Fibroblast of lung (primary cell): Measurements from ENCODE around the gene TTC9B. TPM values are rescaled to one million over a fixed set of nuclear protein-coding genes. Genes with fewer than 3 reads are reported as not detected.

ENCODE experiments used
- DNase-seq, 2 donors: peaks; one replicate each; pipeline versions ENCODE4 v3.0.0 to v3.0.0-alpha.2; 2010; ENCODE audit warnings: low read depth in 2 of 2
- H2AFZ ChIP-seq: 2 replicates; pipeline ENCODE4 v1.5.1; 2012; ENCODE audit warnings: low read length, control low read depth, inconsistent platforms
- H3K27ac ChIP-seq: 2 replicates; pipeline ENCODE4 v1.5.1; 2011; ENCODE audit warnings: low read length, control low read depth; ENCODE audit not compliant: insufficient read depth
- H3K27me3 ChIP-seq: 2 replicates; pipeline ENCODE4 v1.5.1; 2011; ENCODE audit warnings: mild to moderate bottlenecking, low read length; ENCODE audit not compliant: control insufficient read depth, insufficient read depth
- H3K36me3 ChIP-seq: 2 replicates; pipeline ENCODE4 v1.5.1; 2011; ENCODE audit warnings: low read length; ENCODE audit not compliant: control insufficient read depth, insufficient read depth
- H3K4me1 ChIP-seq: 2 replicates; pipeline ENCODE4 v1.5.1; 2011; ENCODE audit warnings: low read length; ENCODE audit not compliant: control insufficient read depth, insufficient read depth; ENCODE audit errors: extremely low read depth
- H3K4me2 ChIP-seq: 2 replicates; pipeline ENCODE4 v1.5.1; 2011; ENCODE audit warnings: low read length, control low read depth; ENCODE audit not compliant: insufficient read depth; ENCODE audit errors: extremely low read depth
- H3K4me3 ChIP-seq, 4 experiments: fragments of 200-600 bp in 1 of 4; sonication (generic) in 1 of 4; replicated peaks in 1 of 4; 2 replicates each; pipeline ENCODE4 v1.5.1; 2011 to 2016; ENCODE audit warnings: low read length in 4 of 4, low read depth in 3 of 4, mild to moderate bottlenecking in 3 of 4, control low read depth in 2 of 4, inconsistent platforms in 1 of 4, mixed read lengths in 1 of 4; ENCODE audit not compliant: insufficient read depth in 1 of 4; ENCODE audit errors: control extremely low read depth in 1 of 4
- H3K79me2 ChIP-seq: 2 replicates; pipeline ENCODE4 v1.5.1; 2012; ENCODE audit warnings: mild to moderate bottlenecking, low read length, inconsistent platforms; ENCODE audit not compliant: control insufficient read depth, insufficient read depth
- H3K9ac ChIP-seq: 2 replicates; pipeline ENCODE4 v1.5.1; 2011; ENCODE audit warnings: mild to moderate bottlenecking, low read length, control low read depth; ENCODE audit not compliant: insufficient read depth
- H3K9me3 ChIP-seq: 2 replicates; pipeline ENCODE4 v1.5.1; 2012; ENCODE audit warnings: low read depth, low read length; ENCODE audit not compliant: control insufficient read depth, insufficient read depth
- H4K20me1 ChIP-seq: 2 replicates; pipeline ENCODE4 v1.5.1; 2011; ENCODE audit warnings: low read length; ENCODE audit not compliant: control insufficient read depth, insufficient read depth; ENCODE audit errors: extremely low read depth
- CTCF ChIP-seq, 2 donors: IDR thresholded peaks in 1 of 2; conservative IDR thresholded peaks in 1 of 2; 1 replicate in 1 of 2; 2 replicates in 1 of 2; pipeline ENCODE4 v1.5.1; 2011 to 2012; ENCODE audit warnings: low read length in 2 of 2, control low read depth in 1 of 2, inconsistent platforms in 1 of 2, low read depth in 1 of 2, mild to moderate bottlenecking in 1 of 2
- EZH2 ChIP-seq: IDR thresholded peaks from 2 replicates; pipeline ENCODE4 v1.5.1; 2012; ENCODE audit warnings: low read length, control low read depth, mild to moderate bottlenecking; ENCODE audit errors: missing control alignments
- polyA plus RNA-seq, 2 donors: library from polyadenylated mRNA; depleted of rRNA in 1 of 2; stranded (reverse) in 1 of 2; unstranded in 1 of 2; fragments of >200 nt; gene quantifications; 2 replicates each; pipeline ENCODE4 v1.2.1, GENCODE V29; 2011 to 2012; ENCODE audit warnings: missing spikeins in 1 of 2
- total RNA-seq: library from RNA; depleted of rRNA; stranded (reverse); fragments of >200 nt; gene quantifications from 2 replicates; pipeline ENCODE4 v1.2.1, GENCODE V29; 2014

The TTC9B gene
- total and polyA plus RNA-seq, 2 donors (not counting 1 experiment from before 2014, with no cell fraction given) = not detected

- no peaks in the 10 kb centered on the region for H3K27me3 ChIP-seq
- no peaks in the 10 kb centered on the region for H3K9me3 ChIP-seq
- peaks cover 18% of the 10 kb centered on the region for H3K36me3 ChIP-seq
- H3K79me2 ChIP-seq = no peaks in the 10 kb centered on the region
- no peak overlapping the region for H3K4me2 ChIP-seq
- H3K9ac ChIP-seq = no peak overlapping the region
- no peaks in the 10 kb centered on the region for H4K20me1 ChIP-seq
- DNase-seq = no peak
- no peak overlapping the region for H2AFZ ChIP-seq
- no peak overlapping the region for H3K27ac ChIP-seq
- TF ChIP-seq CTCF (conservative IDR thresholded peaks at IDR 0.05 in 1 of 2, IDR thresholded peaks at IDR 0.05 in 1 of 2; ENCODE audit: low read depth in 1 of 2, low read length in 2 of 2) (no peak), EZH2 (no peak)
- H3K4me1 ChIP-seq = peaks cover 8% of the 10 kb centered on the region
- no peak overlapping the region for H3K4me3 ChIP-seq
Observed at GRCh38 chr19:40236366-40236765, 18.2 kb upstream of the TTC9B start.

- peaks cover 17% of the 10 kb centered on the region for H3K36me3 ChIP-seq
- no peaks in the 10 kb centered on the region for H3K27me3 ChIP-seq
Observed at GRCh38 chr19:40236026-40236355, 17.8 kb upstream of the TTC9B start.

DNA sequence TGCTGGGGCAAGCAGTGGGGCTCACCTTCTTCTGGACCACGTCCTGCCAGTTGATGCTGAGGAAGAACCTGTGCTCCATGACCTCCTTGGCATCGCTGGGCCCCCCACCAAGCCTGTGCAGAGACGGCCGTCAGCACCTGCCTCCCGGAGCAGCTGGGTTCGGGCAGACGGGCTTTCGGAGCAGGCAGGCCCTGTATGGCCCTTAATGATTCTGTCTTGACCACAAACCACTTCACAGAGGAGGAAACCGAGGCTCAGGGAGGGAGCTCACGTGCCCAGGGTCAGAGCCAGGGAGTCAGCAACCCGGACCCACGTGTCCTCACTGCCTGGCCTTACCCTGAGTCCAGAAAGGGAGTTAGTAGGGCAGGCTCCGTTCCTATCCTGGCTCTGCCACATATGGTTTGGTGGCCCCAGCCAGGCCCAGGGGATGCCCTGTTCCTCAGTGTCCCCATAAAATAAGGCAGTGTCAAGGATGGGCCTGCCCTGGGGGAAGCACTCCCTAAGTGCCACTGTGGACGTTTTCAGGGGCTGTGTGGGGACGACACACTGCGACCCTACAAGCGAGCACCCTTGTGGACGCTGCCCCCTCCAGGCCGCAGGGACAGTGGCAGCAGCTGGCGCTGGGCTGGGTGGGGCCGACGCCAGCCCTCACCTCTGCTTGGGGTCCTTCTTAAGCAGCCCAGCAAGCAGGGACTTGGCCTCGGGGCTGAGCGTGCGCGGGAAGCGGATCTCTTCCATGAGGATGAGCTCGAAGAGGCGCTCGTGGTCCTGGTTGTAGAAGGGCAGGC, 17.2 kb upstream of the TTC9B start:
- Histone ChIP-seq H3K4me2 (no peak overlapping the region), H3K27me3 (no peaks in the 10 kb centered on the region), H4K20me1 (no peaks in the 10 kb centered on the region), H3K4me1 (peaks cover 8% of the 10 kb centered on the region), H3K36me3 (peaks cover 16% of the 10 kb centered on the region), H3K27ac (no peak overlapping the region), H3K9ac (no peak overlapping the region), H2AFZ (no peak overlapping the region), H3K79me2 (no peaks in the 10 kb centered on the region), H3K9me3 (no peaks in the 10 kb centered on the region), H3K4me3 (no peak overlapping the region)
- DNase-seq = no peak
- TF ChIP-seq CTCF (conservative IDR thresholded peaks at IDR 0.05 in 1 of 2, IDR thresholded peaks at IDR 0.05 in 1 of 2; ENCODE audit: low read depth in 1 of 2, low read length in 2 of 2) (no peak), EZH2 (no peak)

More at GRCh38 chr19:40236026-40236355, 17.8 kb upstream of the TTC9B start:
- Histone ChIP-seq H4K20me1 (no peaks in the 10 kb centered on the region), H3K79me2 (no peaks in the 10 kb centered on the region), H2AFZ (no peak overlapping the region), H3K9me3 (no peaks in the 10 kb centered on the region), H3K4me2 (no peak overlapping the region), H3K4me3 (no peak overlapping the region), H3K27ac (no peak overlapping the region), H3K4me1 (peaks cover 8% of the 10 kb centered on the region), H3K9ac (no peak overlapping the region)
- no peak for DNase-seq
- no peak for TF ChIP-seq EZH2
- no peak for TF ChIP-seq CTCF (conservative IDR thresholded peaks at IDR 0.05 in 1 of 2, IDR thresholded peaks at IDR 0.05 in 1 of 2; ENCODE audit: low read depth in 1 of 2, low read length in 2 of 2)
